Upper lobe of left lung (tissue), 4 donors: Measurements from ENCODE around the gene UBALD1.

Experiments used
- CTCF ChIP-seq, 6 experiments: fragments of 450-650 bp in 4 of 6; fragments of 200-600 bp in 2 of 6; sonication (generic) in 2 of 6; IDR thresholded peaks; one replicate each; pipeline ENCODE4 v1.5.1; 2016 to 2019; ENCODE audit warnings: antibody characterized with exemption in 6 of 6
- POLR2A ChIP-seq, 4 donors: fragments of 450-650 bp; IDR thresholded peaks; one replicate each; pipeline ENCODE4 v1.5.1; 2016 to 2017; ENCODE audit warnings: antibody characterized with exemption in 4 of 4, mild to moderate bottlenecking in 2 of 4

- TF ChIP-seq CTCF (IDR thresholded peaks at IDR 0.05) (no peak), POLR2A (IDR thresholded peaks at IDR 0.05) (no peak)
Observed at GRCh38 chr16:4610011-4611005, 4.4 kb downstream of the UBALD1 start.
